ENCODE results near the gene NEURL3.

Gene NEURL3

GRCh38 chr2:96485350-96485749 lies 19.8 kb downstream of the NEURL3 start:
- Histone ChIP-seq H3K4me3 (replicated peaks; ENCODE audit: low read depth, low read length) (no peak overlapping the region; the same call in 1 of the 2 replicates), H3K36me3 (ENCODE audit: control insufficient read depth, insufficient read depth, low read length) (no peaks in the 10 kb centered on the region), H3K27me3 (replicated peaks; ENCODE audit: control insufficient read depth, insufficient read depth, low read length) (no peaks in the 10 kb centered on the region)
- DNase-seq (ENCODE audit: extremely low read depth, insufficient read length): no peak
- TF ChIP-seq, protein P1, sequence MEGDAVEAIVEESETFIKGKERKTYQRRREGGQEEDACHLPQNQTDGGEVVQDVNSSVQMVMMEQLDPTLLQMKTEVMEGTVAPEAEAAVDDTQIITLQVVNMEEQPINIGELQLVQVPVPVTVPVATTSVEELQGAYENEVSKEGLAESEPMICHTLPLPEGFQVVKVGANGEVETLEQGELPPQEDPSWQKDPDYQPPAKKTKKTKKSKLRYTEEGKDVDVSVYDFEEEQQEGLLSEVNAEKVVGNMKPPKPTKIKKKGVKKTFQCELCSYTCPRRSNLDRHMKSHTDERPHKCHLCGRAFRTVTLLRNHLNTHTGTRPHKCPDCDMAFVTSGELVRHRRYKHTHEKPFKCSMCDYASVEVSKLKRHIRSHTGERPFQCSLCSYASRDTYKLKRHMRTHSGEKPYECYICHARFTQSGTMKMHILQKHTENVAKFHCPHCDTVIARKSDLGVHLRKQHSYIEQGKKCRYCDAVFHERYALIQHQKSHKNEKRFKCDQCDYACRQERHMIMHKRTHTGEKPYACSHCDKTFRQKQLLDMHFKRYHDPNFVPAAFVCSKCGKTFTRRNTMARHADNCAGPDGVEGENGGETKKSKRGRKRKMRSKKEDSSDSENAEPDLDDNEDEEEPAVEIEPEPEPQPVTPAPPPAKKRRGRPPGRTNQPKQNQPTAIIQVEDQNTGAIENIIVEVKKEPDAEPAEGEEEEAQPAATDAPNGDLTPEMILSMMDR (IDR thresholded peaks at IDR 0.05; ENCODE audit: insufficient read depth, low read length, poor library complexity, severe bottlenecking): no peak

DNA sequence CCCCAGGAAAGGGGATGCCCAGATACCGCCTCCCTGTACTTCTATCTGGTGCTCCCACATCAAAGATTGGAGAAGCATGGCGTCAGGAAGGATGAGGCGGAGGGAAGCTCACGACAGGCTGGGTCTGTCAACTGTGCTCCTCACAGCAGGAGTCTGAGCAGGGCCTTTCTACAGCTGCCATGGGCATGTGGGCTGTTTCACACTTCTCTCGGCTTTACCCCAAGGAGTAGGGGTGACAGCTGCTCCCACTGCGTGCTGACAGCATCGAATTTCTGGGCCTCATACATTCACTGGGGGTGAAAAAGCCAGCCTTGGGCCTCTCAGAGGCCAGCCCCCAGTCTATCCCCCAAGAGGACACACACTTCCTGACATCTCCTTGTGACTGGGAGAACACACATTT lies 21.1 kb downstream of the NEURL3 start:
- DNase-seq (ENCODE audit: extremely low read depth, insufficient read length): no peak
- TF ChIP-seq, protein P1 (IDR thresholded peaks at IDR 0.05; ENCODE audit: insufficient read depth, low read length, poor library complexity, severe bottlenecking): no peak
- H3K36me3 ChIP-seq (ENCODE audit: control insufficient read depth, insufficient read depth, low read length): no peaks in the 10 kb centered on the region
- H3K27me3 ChIP-seq (replicated peaks; ENCODE audit: control insufficient read depth, insufficient read depth, low read length): no peaks in the 10 kb centered on the region
- no peak overlapping the region for H3K4me3 ChIP-seq (replicated peaks; ENCODE audit: low read depth, low read length)

DNA sequence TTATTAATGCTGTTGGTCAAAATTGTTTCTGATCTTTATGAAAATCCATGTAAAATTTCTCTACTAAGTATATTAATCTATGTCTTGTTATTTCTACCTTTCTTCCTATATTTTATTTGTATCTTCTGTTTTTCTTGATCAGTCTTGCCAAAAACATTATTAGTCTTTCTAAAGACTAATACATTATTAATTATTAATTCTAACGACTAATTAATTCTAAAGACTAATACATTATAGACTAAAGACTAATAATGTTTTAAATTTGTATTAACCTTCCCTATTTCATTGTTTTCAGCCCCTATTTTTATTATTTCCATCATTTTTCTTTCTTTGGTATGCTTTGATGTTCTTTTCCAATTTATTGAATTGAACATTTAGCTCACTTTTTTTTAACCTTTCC lies 27.7 kb downstream of the NEURL3 start:
- Histone ChIP-seq H3K36me3 (ENCODE audit: control insufficient read depth, insufficient read depth, low read length) (no peaks in the 10 kb centered on the region), H3K4me3 (replicated peaks; ENCODE audit: low read depth, low read length) (no peak overlapping the region), H3K27me3 (replicated peaks; ENCODE audit: control insufficient read depth, insufficient read depth, low read length) (no peaks in the 10 kb centered on the region)
- DNase-seq (ENCODE audit: extremely low read depth, insufficient read length): no peak
- TF ChIP-seq, protein P1 (IDR thresholded peaks at IDR 0.05; ENCODE audit: insufficient read depth, low read length, poor library complexity, severe bottlenecking): no peak

DNA sequence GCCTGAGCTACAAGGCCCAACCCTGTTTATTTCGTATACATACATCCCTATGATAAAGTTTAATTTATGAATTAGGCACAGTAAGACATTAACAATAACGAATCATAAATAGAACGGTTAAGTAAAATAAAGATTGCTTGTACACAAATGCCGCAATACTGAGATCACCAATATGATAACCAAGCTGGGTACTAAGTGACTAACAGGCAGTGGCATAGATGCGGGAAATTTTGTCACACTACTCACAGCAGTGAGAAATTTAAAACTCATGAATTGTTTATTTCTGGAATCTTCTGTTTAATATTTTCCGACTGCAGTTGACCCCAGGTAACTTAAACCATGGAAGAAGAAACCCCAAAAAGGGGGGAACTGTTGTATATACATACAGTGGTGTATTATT lies 33.4 kb downstream of the NEURL3 start:
- Histone ChIP-seq H3K27me3 (replicated peaks; ENCODE audit: control insufficient read depth, insufficient read depth, low read length) (no peaks in the 10 kb centered on the region), H3K36me3 (ENCODE audit: control insufficient read depth, insufficient read depth, low read length) (no peaks in the 10 kb centered on the region), H3K4me3 (replicated peaks; ENCODE audit: low read depth, low read length) (no peak overlapping the region)
- TF ChIP-seq, protein P1 (IDR thresholded peaks at IDR 0.05; ENCODE audit: insufficient read depth, low read length, poor library complexity, severe bottlenecking): no peak
- DNase-seq (ENCODE audit: extremely low read depth, insufficient read length): no peak

- TF ChIP-seq, protein P1 (IDR thresholded peaks at IDR 0.05; ENCODE audit: insufficient read depth, low read length, poor library complexity, severe bottlenecking): peak; percentile 80
- peak; percentile 68 for DNase-seq (ENCODE audit: extremely low read depth, insufficient read length)
- Histone ChIP-seq H3K27me3 (replicated peaks; ENCODE audit: control insufficient read depth, insufficient read depth, low read length) (no peaks in the 10 kb centered on the region), H3K4me3 (replicated peaks; ENCODE audit: low read depth, low read length) (no peak overlapping the region), H3K36me3 (ENCODE audit: control insufficient read depth, insufficient read depth, low read length) (no peaks in the 10 kb centered on the region)
These were observed 34.5 kb downstream of the NEURL3 start for GRCh38 chr2:96470636-96471035.

- no peaks in the 10 kb centered on the region for H3K27me3 ChIP-seq (replicated peaks; ENCODE audit: control insufficient read depth, insufficient read depth, low read length)
- no peak overlapping the region for H3K4me3 ChIP-seq (replicated peaks; ENCODE audit: low read depth, low read length)
- DNase-seq (ENCODE audit: extremely low read depth, insufficient read length): no peak
- TF ChIP-seq, protein P1 (IDR thresholded peaks at IDR 0.05; ENCODE audit: insufficient read depth, low read length, poor library complexity, severe bottlenecking): no peak
- H3K36me3 ChIP-seq (ENCODE audit: control insufficient read depth, insufficient read depth, low read length): no peaks in the 10 kb centered on the region
These were observed 35.0 kb downstream of the NEURL3 start for GRCh38 chr2:96470109-96470508.

Measured in GM06990 (cell line).